ENCODE measurements around the gene DLL1.

- TF ChIP-seq CTCF (IDR thresholded peaks at IDR 0.05) (no peak), POLR2A (IDR thresholded peaks at IDR 0.05) (no peak)
Observed at GRCh38 chr6:170308761-170309160, 17.9 kb upstream of the DLL1 start.
